ENCODE results near the gene TBRG1. TPM values are rescaled to one million over a fixed set of nuclear protein-coding genes. Genes with fewer than 3 reads are reported as not detected.

Gene TBRG1
- total RNA-seq, 4 donors from 2014 or later = 34.5 to 40.5 (median 37.6) TPM

GRCh38 chr11:124584681-124585372 is 37.8 kb upstream of the TBRG1 start:
- TF ChIP-seq CTCF (IDR thresholded peaks at IDR 0.05; ENCODE audit: low read depth) = no peak

- TF ChIP-seq CTCF (IDR thresholded peaks at IDR 0.05; ENCODE audit: low read depth) = no peak
Measured at GRCh38 chr11:124586238-124586860, 36.3 kb upstream of the TBRG1 start.

- no peak for TF ChIP-seq CTCF (IDR thresholded peaks at IDR 0.05; ENCODE audit: low read depth)
Measured at GRCh38 chr11:124591430-124591829, 31.2 kb upstream of the TBRG1 start.

- no peak for TF ChIP-seq CTCF (IDR thresholded peaks at IDR 0.05; ENCODE audit: low read depth)
Measured at GRCh38 chr11:124592627-124593026, 30.0 kb upstream of the TBRG1 start.

GRCh38 chr11:124595302-124595701 is 27.4 kb upstream of the TBRG1 start:
- no peak for TF ChIP-seq CTCF (IDR thresholded peaks at IDR 0.05; ENCODE audit: low read depth)

- no peak for TF ChIP-seq CTCF (IDR thresholded peaks at IDR 0.05; ENCODE audit: low read depth)
Measured at GRCh38 chr11:124597626-124598025, 25.0 kb upstream of the TBRG1 start.

- no peak for TF ChIP-seq CTCF (IDR thresholded peaks at IDR 0.05; ENCODE audit: low read depth)
Measured at GRCh38 chr11:124600621-124601320, 21.9 kb upstream of the TBRG1 start.

All from subcutaneous adipose tissue (tissue), 4 donors.